ENCODE measurements around the gene MCC.

DNA sequence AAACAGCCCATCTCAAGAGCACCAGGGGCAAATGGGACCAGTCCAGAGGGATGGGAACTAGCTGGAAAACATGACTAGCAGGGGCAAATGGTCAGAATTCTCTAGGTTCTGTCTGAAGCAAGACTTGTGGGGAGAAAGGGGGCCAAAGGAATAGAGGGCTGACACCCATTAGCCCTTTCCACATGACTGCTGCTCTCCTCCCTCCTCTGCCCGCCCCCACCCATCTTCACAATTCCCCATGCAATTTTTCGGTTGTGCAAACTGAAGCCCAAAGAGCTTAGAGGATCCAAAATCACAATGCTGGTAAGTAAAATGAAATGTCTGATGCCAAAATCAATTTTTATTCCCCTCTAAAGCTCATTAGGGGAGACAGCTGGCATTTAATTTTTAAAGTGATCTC is 304.6 kb downstream of the MCC start:
- TF ChIP-seq, protein P1, sequence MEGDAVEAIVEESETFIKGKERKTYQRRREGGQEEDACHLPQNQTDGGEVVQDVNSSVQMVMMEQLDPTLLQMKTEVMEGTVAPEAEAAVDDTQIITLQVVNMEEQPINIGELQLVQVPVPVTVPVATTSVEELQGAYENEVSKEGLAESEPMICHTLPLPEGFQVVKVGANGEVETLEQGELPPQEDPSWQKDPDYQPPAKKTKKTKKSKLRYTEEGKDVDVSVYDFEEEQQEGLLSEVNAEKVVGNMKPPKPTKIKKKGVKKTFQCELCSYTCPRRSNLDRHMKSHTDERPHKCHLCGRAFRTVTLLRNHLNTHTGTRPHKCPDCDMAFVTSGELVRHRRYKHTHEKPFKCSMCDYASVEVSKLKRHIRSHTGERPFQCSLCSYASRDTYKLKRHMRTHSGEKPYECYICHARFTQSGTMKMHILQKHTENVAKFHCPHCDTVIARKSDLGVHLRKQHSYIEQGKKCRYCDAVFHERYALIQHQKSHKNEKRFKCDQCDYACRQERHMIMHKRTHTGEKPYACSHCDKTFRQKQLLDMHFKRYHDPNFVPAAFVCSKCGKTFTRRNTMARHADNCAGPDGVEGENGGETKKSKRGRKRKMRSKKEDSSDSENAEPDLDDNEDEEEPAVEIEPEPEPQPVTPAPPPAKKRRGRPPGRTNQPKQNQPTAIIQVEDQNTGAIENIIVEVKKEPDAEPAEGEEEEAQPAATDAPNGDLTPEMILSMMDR (IDR thresholded peaks at IDR 0.05; ENCODE audit: poor library complexity) = no peak
- TF ChIP-seq EZH2 (IDR thresholded peaks at IDR 0.05; ENCODE audit: borderline replicate concordance) (no peak), EZH2phosphoT487 (IDR thresholded peaks at IDR 0.05; ENCODE audit: low read depth, severe bottlenecking, unreplicated experiment) (no peak)

Data from hepatocyte (in vitro differentiated cells).